GM19397 (cell line): Measurements from ENCODE around the gene LRRTM4.

ENCODE experiments used
- ATAC-seq: cut with Tn5 transposase; IDR thresholded peaks from one replicate; pipeline ENCODE4 v1.9.1; 2021; ENCODE audit warnings: mild to moderate bottlenecking, moderate library complexity; ENCODE audit not compliant: unreplicated experiment

The LRRTM4 gene

DNA sequence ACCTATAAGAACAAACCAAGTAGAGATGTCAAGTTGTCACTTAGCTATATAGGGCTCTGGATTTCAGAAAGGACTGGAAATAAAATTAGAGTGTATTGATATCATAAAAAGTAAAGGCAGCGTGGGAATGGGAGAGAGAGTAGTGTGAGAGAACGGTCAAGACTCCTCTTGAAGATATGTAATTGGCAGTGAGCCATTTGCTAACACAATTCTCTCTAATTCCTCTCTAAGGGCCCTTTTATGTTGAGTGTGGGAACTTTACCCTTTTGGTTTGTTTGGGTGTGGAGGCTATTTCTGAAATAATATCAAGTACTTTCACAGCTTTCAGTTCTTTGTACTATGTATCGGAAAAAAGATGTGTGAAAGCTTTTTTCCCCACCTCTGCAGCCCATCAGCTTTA, 196.8 kb downstream of the LRRTM4 start:
- ATAC-seq: no peak

DNA sequence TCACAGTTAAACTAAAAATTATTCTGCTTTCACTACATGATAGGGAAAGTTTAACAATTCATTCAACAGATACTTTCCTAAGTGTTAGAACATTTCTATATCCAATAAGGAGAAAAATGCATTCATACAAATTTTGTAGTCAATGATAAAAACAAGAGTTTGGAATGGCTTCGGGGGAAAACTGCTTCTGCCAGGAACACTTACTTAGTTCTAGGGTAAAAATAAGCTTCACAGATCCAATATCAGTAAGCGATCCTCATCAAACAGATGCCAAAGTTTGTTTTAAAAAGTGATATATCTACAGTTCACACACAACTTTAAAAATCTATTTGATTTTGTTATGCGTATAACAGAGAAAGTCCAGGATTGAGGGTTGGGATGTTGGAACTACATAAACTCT, 199.7 kb downstream of the LRRTM4 start:
- ATAC-seq: no peak

DNA sequence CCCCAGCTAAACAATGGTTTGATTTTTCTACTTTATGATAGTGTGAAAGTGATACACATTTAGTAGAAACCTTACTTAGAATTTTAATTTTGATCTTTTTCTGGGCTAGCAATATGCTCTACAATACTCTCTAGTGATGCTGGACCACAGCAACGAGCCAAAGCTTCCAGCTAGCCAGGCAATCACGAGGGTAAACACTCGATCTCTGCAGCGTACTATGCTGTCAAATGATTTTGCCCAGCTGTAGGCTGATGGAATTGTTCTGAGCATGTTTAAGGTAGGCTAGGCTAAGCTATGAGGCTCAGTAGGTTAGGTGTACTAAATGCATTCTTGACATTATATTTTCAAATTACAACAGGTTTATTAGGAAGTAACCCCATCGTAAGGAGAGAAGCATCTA, 207.5 kb downstream of the LRRTM4 start:
- no peak for ATAC-seq

DNA sequence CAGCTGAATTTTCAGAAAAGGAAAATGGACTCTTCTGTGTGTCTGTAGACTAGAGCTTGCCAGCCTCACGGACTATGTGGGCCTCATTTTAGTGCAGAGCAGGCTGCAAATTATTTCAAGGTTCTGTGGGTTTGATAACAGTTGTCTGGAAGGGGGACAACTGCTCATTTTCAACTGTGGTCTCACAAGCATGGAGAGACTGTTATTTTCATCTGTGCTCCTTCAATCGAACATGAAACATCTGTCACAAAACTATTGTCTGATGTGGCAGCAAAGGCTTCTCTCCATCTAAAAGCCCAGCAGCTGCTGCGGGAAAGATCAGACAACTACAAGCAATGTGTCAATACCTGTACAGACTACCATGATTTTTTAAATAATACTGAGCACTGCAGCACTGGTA, 211.8 kb downstream of the LRRTM4 start:
- no peak for ATAC-seq

DNA sequence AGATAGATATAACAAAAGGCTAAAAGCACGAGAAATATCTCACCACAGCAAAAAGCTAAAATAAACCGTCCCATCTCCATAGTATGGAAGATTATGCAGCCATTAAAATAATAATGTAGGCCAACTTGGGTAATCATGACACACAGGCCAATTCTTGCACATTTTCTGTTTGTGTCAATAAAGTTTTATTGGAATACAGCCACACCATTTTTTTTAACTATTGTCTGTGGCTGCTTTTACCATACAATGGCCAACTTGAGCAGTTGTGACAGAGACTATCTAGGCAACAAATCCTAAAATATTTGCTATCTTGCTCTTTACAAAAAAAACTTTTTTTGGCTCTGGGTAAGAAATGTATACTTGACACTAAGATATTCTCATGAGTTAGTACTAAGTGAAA, 212.5 kb downstream of the LRRTM4 start:
- ATAC-seq: no peak

DNA sequence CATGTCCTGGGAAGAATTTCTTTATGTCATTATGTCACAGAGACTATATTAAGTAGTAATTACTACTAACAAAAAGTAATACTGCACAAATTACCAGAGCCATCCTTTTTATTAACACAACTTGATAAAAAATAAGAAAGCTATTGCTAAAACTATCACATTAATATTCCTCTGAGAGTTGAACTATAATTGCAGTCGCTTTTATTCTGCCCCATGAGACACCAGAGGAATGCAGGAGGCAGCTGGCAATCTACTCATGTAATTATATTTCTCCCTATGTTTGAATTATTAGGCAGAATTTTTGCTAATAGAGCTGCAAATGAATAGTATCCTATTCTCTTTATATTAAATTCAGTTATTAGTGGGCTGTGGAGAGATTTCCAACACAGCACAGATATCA, 220.7 kb downstream of the LRRTM4 start:
- ATAC-seq: no peak

DNA sequence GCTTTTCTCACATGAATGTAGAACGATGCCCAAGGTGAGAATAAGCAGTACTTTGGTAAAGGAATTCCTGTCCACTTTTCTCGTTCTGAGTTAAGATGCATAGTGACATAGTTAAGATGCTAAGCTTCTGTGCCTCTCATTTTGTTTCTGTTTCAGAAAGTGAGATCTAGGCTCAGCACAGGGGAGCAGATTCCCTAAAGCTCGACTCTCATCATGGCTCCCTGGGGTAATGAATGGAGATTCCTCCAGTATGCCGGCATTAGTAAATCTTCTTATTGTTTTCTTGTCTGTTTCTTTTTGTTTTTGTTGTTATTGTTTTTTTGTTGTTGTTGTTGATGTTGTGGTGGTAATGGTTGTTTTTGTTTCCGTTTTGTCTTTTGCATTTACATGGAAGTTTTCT, 225.4 kb downstream of the LRRTM4 start:
- ATAC-seq: no peak

DNA sequence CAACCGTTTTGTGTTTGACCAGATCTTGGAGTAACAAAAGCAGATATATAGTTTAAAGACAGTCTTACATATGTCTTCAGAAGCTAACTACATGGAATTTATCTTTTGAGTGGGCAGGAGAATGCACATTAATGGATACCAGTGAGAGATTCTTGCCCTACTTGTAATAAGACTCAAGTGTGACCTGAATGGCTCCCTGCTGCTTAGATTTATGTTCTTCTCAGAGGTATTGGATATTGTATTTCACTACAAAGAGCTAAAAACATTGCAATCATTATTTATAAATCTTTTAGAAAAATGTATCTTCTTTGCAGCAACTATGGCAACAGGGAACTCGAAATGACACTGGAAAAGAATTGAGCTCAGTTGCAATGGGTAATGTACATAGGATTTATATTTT, 227.7 kb downstream of the LRRTM4 start:
- no peak for ATAC-seq

DNA sequence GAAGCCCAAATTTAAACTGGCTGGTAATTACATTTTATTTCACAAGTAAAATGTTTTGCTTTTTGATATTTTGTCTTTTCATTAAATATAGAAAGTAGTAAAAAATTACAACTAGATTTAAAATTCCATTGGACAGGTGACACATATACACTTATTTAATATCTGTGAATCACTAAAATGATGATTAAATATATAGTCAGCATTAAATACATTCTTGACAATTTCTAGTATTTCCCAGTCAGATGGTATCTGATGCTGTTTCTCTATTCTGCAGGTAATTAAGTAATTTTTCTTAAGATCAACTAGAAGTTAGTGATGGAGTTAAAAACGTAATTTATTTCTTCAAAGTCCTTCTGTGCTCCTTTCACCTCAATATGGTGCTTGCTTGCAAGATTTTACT, 237.8 kb downstream of the LRRTM4 start:
- no peak for ATAC-seq

DNA sequence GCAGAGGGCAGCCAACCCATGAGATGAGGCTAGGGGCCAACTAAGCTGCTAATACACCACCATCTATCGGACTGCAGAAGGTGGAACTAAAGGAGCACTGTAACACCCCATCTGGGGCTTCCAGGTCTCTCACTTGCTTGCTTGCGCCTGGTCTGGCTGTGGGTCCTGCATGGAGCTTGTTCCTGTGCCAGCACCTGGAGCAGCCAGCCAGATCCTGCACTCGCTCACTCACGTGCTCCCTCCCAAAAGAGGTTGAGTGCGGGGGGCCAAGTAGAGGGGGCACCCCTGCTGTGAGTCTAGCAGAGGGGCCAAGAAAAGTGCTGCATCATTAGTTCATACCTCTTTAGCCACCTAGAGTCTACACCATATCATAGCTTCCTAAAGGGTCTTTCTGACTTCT, 250.9 kb downstream of the LRRTM4 start:
- no peak for ATAC-seq

DNA sequence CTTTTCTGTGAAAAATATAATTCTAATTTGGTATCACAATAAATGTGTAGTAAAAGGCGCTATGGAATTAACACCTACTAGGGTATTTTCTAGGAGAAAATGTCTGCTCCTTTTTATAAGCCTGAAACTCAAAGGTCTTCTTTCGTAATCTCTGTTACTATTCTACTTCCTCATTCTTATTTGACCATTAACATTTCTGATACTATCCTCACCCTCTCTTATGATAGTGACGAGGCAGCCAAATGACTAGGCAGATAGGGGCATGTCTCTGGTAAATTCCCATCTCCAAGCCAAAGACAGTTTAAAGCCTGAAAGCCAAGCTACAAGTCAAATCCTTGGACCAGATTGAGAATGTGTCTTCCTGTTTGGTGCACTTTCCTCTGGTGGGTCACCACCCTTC, 251.7 kb downstream of the LRRTM4 start:
- ATAC-seq: no peak

DNA sequence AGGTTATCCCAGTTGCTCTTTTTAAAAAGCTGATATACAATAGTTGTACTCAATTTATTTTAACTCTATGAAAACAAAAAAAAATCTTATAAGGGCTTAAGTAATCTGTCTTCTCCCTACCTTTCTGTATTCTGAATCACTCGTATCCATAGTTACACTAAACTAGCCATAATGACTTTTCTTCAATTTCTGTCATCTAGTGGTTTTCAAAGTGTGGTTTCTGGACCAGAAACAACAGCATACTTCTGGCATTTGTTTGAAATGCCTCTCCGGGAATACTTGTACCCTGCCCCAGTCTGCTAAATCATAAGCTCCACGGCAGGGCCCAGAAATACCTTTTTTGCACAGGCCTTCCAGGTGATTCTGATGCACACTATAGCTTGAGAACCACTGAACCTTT, 253.6 kb downstream of the LRRTM4 start:
- ATAC-seq: no peak

DNA sequence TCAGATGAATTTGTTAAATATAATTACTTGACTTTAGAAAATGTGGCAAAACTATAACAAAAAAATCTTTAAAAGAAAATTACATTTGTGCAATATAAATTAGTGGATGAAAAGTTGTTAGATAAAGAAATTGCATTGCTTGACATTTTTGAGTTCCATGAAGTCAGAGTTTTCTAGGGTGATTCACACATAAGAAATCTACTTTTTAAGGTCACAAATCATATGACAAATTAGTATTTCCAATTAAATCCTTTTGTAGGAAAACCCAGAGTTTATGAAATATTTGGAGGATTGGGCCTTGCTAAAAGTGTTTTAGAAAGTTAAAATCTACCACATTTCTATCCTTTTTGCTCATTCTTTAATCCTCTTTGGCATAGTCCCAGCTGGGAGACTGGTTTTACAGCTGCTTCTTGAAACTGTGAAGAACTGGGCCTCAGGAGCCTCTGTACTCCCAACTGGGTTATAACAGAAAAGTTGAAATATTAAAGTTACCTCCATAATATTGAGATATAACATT, 289.2 kb downstream of the LRRTM4 start:
- ATAC-seq: no peak

DNA sequence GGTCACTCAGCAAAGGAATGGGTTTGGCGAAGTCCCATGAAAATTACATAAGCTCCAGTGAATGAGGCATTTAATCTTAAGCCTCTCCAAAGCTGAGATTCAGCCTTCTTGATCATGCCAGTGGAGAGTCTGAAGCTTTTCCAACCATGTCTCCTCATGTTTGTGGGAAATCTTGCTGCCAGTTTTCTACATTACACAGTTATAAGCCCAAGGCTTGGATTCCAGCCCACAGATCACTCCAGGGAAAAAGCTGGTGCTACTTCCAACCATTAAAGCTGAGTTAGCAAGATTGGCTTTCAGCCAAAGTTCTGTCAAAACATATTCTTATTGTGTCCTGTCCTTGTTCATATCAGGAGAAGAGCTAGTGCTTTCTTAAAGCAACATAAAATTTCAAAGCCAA, 293.8 kb downstream of the LRRTM4 start:
- no peak for ATAC-seq

DNA sequence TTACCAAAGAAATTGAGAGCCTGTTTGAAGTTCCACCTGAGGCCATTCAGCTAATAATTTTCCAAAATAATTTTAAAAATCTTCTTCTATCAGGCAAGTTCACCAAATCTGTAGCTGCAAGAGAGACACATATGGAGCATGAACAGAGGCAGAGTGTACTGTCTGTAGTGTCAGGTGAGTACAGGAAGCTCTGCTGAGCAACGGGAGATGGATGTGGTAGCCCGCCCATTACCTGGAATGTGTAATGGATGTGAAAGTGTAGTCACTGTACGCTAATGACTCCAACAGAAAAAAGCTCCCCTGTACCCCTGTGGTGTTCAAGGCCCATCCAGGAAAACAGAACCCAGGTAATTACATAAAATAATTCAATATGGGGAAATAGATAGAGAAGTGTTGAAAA, 311.5 kb downstream of the LRRTM4 start:
- no peak for ATAC-seq

DNA sequence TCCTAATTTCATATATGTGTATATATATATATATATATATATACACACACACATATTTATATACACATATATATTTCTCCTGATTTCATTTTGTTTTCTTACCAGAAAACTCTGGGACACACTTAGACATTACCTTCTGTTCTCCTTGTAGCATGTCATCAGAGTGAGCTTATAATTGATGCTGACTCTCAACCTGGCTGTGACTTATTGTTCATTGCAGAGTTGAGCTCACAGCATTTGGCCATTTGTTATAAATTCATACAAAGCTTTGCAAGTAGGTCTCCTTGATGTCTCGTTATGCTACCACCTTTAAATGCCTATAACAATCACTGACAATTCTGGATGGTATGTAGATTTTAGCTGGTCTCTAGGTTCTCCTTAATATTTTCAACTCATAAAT, 314.8 kb downstream of the LRRTM4 start:
- ATAC-seq: no peak

DNA sequence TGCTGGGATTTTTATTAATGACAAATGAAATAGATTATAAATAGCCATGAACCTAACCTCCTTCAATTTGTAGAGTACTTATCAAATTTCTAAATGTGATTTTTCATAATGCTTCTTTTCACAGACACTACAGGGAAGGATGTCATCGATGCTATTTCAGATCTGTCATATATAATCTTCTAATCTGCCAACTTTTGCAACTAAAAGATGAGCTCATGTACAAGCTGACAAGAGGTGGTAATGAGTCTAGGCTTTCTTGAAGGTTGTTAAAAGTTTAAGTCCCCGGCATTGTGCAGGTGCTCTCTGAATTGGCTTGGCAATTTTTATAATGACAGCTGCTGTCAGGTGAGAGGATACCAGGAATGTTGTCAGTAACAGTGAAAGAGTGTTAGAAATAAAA, 320.4 kb downstream of the LRRTM4 start:
- ATAC-seq: no peak

DNA sequence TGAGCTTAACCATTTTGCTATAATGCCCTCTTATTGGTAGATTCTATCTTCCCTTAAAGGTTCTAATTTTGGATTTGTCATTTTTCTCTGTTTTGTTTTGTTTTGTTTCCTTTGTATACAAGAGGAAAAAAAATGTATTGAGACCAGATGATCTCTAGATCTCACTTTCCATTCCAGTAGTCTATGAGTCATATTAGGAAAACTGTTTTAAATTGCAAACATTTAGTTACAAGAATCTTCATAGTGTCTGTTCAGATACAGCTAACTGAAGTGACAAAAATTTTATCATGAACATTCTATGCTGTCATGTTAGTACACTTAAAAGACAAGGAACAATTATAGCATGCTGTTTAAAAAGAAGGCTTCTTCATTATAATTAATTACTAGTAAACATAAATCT, 322.8 kb downstream of the LRRTM4 start:
- ATAC-seq: no peak

DNA sequence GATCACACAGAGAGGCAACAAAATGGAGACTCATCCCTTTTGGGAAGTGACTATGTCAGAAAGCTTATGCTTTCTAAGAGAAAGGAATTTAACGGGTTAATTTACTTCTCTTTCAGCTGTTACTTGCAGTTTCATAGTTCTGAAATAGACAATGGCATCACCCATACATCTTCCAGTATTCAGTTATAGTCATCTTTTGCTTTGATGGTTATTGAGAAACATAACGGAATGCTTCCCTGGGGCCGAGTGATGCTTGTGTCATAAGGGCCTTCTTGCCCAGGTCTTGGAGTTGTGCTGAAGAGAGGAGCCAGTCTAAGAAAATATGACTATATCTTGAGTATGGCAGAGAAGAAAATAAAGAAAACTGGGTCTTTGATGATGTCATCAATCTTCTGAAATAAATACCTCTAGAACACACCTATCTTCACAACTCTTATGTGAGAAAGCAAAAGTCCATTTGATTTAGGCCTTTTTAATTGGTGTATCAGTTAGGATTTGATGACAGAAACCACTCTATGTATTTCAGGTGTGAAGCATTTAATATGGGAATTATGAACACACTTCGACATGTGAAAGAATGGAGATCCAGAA, 328.2 kb downstream of the LRRTM4 start:
- no peak for ATAC-seq

DNA sequence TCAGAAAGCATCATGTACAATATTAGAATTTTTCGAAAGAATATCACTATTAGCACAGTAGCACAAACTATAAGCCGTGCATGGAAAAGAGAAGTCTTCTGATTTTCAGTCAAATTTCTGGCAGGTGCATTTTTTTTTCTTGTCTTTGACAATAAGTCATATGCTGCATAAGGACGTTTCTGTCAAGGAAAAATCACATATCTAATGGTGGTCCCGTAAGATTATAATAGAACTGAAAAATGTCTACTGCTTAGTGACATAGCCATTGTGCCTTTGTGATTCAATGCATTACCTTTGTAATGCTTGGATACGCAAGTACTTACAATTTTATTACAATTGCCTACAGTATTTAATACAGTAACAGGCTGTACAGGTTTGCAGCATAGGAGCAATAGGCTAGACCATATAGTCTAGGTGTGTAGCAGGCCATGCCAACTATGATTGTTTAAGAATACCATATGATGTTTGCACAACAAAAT, 329.3 kb downstream of the LRRTM4 start:
- ATAC-seq: no peak

DNA sequence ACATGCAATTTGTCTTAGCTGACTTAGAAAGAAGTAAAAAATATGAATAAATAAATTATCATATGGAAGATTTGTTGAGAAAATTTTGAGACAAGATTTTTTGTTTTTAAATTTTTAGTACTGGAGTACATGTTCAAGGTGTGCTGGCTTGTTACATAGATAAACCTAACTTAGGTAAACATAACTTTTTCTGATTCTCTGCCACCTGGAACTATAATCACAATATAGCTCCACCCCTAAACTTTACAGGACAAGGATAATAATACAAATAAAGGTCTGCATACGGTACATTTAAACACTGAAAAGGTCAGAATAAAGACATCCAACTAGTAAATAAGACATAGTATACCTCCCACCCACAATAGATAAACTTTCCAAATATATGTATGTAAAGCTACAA, 330.5 kb downstream of the LRRTM4 start:
- ATAC-seq: no peak

DNA sequence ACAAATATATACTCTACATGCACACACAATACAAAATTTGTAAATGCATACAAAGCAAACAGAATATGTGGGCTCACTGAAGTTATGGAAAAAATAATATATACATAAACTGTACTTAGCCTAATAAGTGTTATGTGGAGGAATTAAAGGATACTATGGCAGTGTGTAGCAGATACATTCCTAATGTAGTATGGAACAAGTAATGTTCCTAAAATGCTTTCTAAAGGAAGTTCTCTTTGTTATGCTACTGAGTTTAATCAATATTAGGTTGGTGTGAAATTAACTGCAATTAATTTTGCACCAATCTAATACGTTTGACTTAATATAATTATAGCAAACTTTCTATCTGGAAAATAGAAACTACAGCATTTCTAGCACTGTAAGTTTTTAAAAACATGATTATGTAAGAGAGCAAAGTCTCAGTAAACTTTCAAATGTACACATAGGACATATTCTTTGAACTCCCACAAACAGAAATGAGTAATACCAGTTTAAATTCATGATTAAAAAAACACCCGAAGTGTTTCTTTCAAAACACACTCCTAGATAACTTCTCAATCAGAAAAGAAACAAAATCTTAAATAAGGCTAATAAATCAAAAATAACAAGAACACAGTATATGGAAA, 331.3 kb downstream of the LRRTM4 start:
- ATAC-seq: no peak

DNA sequence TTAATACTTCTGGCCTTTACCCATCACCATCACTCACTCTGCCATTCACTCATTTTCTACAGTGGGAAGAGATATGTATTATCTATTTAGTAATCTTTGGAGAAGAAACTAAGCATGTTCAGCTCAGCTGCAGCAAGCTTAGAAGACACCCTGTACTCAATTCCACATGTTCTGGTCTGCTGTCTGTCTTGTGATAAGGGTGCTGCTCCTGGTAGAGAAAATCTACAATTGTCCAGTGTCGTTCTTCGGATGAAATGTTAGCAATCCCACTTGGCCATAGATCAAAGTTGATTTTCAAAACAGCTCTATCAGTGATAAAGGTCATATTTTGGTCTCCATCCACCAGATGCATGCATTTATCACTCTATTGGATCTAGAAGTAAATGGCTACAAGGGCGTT, 337.1 kb downstream of the LRRTM4 start:
- ATAC-seq: no peak
